Adipocyte (in vitro differentiated cells): ENCODE results near the gene SLC24A3.
A peak's percentile ranks its signal among the peaks of the same experiment; 100 is the strongest.

ENCODE experiments used
- DNase-seq: peaks from one replicate; pipeline ENCODE4 v3.0.0-alpha.2; 2015; ENCODE audit warnings: low read depth
- H3K27me3 ChIP-seq: replicated peaks from 2 replicates; pipeline ENCODE4 v1.7.0; 2013; ENCODE audit warnings: mild to moderate bottlenecking, low read length, moderate library complexity; ENCODE audit not compliant: control insufficient read depth, insufficient read depth
- H3K36me3 ChIP-seq: 2 replicates; pipeline ENCODE4 v1.7.0; 2013; ENCODE audit warnings: low read length, mild to moderate bottlenecking, moderate library complexity; ENCODE audit not compliant: control insufficient read depth, insufficient read depth, severe bottlenecking
- H3K4me1 ChIP-seq: 2 replicates; pipeline ENCODE4 v1.7.0; 2013; ENCODE audit warnings: mild to moderate bottlenecking, low read length, moderate library complexity; ENCODE audit not compliant: control insufficient read depth, insufficient read depth
- H3K4me3 ChIP-seq: 2 replicates; pipeline ENCODE4 v1.7.0; 2013; ENCODE audit warnings: mild to moderate bottlenecking, low read length, moderate library complexity
- H3K9ac ChIP-seq: 2 replicates; pipeline ENCODE4 v1.7.0; 2013; ENCODE audit warnings: mild to moderate bottlenecking, low read length, moderate library complexity
- H3K9me3 ChIP-seq: 2 replicates; pipeline ENCODE4 v1.7.0; 2013; ENCODE audit warnings: mild to moderate bottlenecking, low read length, moderate library complexity; ENCODE audit not compliant: control insufficient read depth

SLC24A3 gene

GRCh38 chr20:19497064-19497463 is 284.6 kb downstream of the SLC24A3 start:
- no peaks in the 10 kb centered on the region for H3K36me3 ChIP-seq
- H3K27me3 ChIP-seq = peaks cover 4% of the 10 kb centered on the region
- no peak overlapping the region for H3K4me3 ChIP-seq
- H3K4me1 ChIP-seq = peaks cover 6% of the 10 kb centered on the region
- peak; percentile 50 for DNase-seq
- no peaks in the 10 kb centered on the region for H3K9me3 ChIP-seq
- H3K9ac ChIP-seq = no peak overlapping the region

GRCh38 chr20:19498756-19499155 is 286.3 kb downstream of the SLC24A3 start:
- Histone ChIP-seq H3K36me3 (no peaks in the 10 kb centered on the region), H3K4me1 (peaks cover 6% of the 10 kb centered on the region), H3K9me3 (no peaks in the 10 kb centered on the region), H3K27me3 (peaks cover 4% of the 10 kb centered on the region), H3K4me3 (no peak overlapping the region), H3K9ac (no peak overlapping the region)
- no peak for DNase-seq

- H3K9me3 ChIP-seq = no peaks in the 10 kb centered on the region
- peaks cover 4% of the 10 kb centered on the region for H3K27me3 ChIP-seq
- peaks cover 2% of the 10 kb centered on the region for H3K4me1 ChIP-seq
- no peaks in the 10 kb centered on the region for H3K36me3 ChIP-seq
- H3K4me3 ChIP-seq = no peak overlapping the region
- H3K9ac ChIP-seq = no peak overlapping the region
- DNase-seq = no peak
Observed at GRCh38 chr20:19501476-19502115, 289.2 kb downstream of the SLC24A3 start.

- Histone ChIP-seq H3K9me3 (no peaks in the 10 kb centered on the region), H3K36me3 (no peaks in the 10 kb centered on the region), H3K4me3 (no peak overlapping the region), H3K4me1 (no peaks in the 10 kb centered on the region), H3K9ac (no peak overlapping the region), H3K27me3 (peaks cover 4% of the 10 kb centered on the region)
- DNase-seq = no peak
Observed at GRCh38 chr20:19502169-19502568, 289.7 kb downstream of the SLC24A3 start.

- DNase-seq = no peak
- H3K9me3 ChIP-seq = no peaks in the 10 kb centered on the region
- no peaks in the 10 kb centered on the region for H3K36me3 ChIP-seq
Observed at GRCh38 chr20:19504251-19504650, 291.8 kb downstream of the SLC24A3 start.

GRCh38 chr20:19506021-19506420 is 293.6 kb downstream of the SLC24A3 start:
- no peaks in the 10 kb centered on the region for H3K36me3 ChIP-seq
- no peak overlapping the region for H3K4me3 ChIP-seq
- H3K4me1 ChIP-seq = no peaks in the 10 kb centered on the region
- peaks cover 4% of the 10 kb centered on the region for H3K27me3 ChIP-seq
- no peak overlapping the region for H3K9ac ChIP-seq
- H3K9me3 ChIP-seq = no peaks in the 10 kb centered on the region
- DNase-seq = no peak

More at GRCh38 chr20:19504251-19504650, 291.8 kb downstream of the SLC24A3 start:
- H3K9ac ChIP-seq = no peak overlapping the region
- peaks cover 4% of the 10 kb centered on the region for H3K27me3 ChIP-seq
- no peaks in the 10 kb centered on the region for H3K4me1 ChIP-seq
- no peak overlapping the region for H3K4me3 ChIP-seq

- Histone ChIP-seq H3K9me3 (no peaks in the 10 kb centered on the region), H3K9ac (no peak overlapping the region), H3K27me3 (peaks cover 4% of the 10 kb centered on the region), H3K4me1 (no peaks in the 10 kb centered on the region), H3K4me3 (no peak overlapping the region), H3K36me3 (no peaks in the 10 kb centered on the region)
- no peak for DNase-seq
Observed at GRCh38 chr20:19508449-19508848, 296.0 kb downstream of the SLC24A3 start.

- Histone ChIP-seq H3K9ac (no peak overlapping the region), H3K27me3 (peaks cover 4% of the 10 kb centered on the region), H3K4me3 (no peak overlapping the region), H3K4me1 (no peaks in the 10 kb centered on the region), H3K9me3 (no peaks in the 10 kb centered on the region), H3K36me3 (no peaks in the 10 kb centered on the region)
- no peak for DNase-seq
Observed at GRCh38 chr20:19510611-19511010, 298.2 kb downstream of the SLC24A3 start.

GRCh38 chr20:19511931-19512330 is 299.5 kb downstream of the SLC24A3 start:
- Histone ChIP-seq H3K4me3 (no peak overlapping the region), H3K4me1 (no peaks in the 10 kb centered on the region), H3K27me3 (peaks cover 4% of the 10 kb centered on the region), H3K9me3 (no peaks in the 10 kb centered on the region), H3K36me3 (no peaks in the 10 kb centered on the region), H3K9ac (no peak overlapping the region)
- DNase-seq = no peak

- H3K9me3 ChIP-seq = no peaks in the 10 kb centered on the region
- H3K9ac ChIP-seq = no peak overlapping the region
- no peak overlapping the region for H3K4me3 ChIP-seq
- H3K4me1 ChIP-seq = no peaks in the 10 kb centered on the region
- peaks cover 6% of the 10 kb centered on the region for H3K27me3 ChIP-seq
- DNase-seq = no peak
- H3K36me3 ChIP-seq = no peaks in the 10 kb centered on the region
Observed at GRCh38 chr20:19512886-19513677, 300.6 kb downstream of the SLC24A3 start.

GRCh38 chr20:19515074-19515473 is 302.6 kb downstream of the SLC24A3 start:
- Histone ChIP-seq H3K27me3 (peaks cover 6% of the 10 kb centered on the region), H3K4me1 (no peaks in the 10 kb centered on the region), H3K36me3 (no peaks in the 10 kb centered on the region), H3K9ac (no peak overlapping the region), H3K4me3 (no peak overlapping the region), H3K9me3 (no peaks in the 10 kb centered on the region)
- no peak for DNase-seq
